Fibroblast of the conjunctiva (primary cell): ENCODE results near the gene NME5.
A peak's percentile ranks its signal among the peaks of the same experiment; 100 is the strongest.
"Not testable (repeated sequence)": the region's sequence is repeated elsewhere in the genome, so short reads cannot be mapped to it uniquely, and the experiment has no call there.

Experiments used
- DNase-seq: peaks from one replicate; pipeline ENCODE4 v3.0.0-alpha.2; 2010; ENCODE audit warnings: low read depth

Gene NME5, protein sequence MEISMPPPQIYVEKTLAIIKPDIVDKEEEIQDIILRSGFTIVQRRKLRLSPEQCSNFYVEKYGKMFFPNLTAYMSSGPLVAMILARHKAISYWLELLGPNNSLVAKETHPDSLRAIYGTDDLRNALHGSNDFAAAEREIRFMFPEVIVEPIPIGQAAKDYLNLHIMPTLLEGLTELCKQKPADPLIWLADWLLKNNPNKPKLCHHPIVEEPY

DNA sequence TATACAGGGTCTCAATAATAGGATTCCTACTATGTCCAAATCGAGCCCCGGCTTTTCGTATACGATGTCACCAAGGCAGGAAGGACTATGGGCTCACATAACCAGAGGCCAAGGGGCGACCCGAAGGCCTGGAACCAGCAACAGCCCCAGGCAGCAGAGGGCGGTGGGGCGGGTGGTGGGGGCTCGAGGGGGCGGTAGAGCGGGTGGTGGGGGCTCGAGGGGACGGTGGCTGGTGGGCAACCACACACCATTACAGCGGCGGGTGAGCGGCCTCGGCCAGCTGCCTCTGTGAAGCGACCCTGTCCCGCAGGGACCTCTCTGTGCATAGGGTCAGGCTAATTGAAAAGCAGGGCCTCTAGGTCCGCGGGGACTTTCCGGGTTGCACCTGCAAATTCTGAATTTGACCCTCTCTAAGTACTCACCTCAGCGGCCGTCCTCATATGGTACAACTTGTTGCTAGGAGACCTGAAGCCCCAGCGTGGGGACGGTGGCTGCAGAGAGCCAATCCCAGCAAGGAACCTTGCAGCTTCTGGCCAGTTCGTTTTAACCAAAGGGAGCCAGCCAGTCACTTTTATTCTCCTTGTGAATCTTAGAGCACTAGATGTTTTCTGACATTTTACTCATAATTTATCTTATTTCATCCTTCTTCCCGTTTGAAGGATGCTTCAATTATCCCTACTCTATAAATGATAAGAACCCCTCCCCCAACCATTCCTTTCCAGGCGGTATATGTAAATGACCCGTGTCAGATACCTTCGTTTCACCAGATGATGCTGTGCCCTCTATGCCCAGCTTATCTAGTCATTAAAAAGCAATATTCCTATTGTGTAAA, at the start of gene NME5:
Gene NME5 (minus strand): TSS at position 480 of the 832 bp plus-strand sequence. CDS start 648 bp downstream, outside the sequence.
- peak; percentile 34 for DNase-seq

DNA sequence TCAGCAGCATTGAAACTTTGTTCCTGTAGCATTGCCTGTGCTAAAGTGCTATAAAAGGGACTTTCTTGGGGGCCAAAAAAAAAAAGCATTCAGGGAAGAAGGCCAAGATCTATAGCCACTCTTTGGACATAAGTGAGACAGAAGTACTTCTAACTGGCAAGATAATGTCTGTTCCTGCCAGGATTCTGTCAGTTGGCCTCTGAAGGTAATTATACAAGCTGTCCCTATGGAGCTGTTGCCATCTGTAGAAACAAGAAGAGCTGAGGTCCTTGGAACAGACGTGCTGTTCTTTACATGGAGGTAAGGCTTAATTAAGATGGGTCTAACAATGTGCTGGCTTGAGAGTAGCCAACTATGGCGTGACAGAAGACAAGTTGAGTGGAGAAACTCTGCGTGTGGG, 49.4 kb upstream of the NME5 start:
- no peak for DNase-seq

DNA sequence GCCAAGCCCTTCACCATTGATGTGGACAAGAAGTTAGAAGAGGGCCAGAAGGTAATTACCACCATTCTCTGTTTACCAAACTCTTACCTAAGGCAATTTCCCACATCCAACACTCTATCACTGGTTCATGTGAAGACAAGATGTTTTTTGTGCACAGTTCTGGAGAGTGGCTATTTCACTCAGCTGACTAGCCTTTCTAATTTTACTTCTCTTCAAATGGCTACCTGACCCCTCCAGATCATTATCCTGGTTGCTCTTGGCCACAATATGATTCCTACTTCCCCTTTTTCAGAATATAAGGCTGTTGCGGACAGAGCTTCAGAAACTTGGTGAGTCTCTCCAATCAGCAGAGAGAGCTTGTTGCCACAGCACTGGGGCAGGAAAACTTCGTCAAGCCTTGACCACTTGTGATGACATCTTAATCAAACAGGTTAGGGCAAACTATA, 46.8 kb upstream of the NME5 start:
- DNase-seq: no peak

DNA sequence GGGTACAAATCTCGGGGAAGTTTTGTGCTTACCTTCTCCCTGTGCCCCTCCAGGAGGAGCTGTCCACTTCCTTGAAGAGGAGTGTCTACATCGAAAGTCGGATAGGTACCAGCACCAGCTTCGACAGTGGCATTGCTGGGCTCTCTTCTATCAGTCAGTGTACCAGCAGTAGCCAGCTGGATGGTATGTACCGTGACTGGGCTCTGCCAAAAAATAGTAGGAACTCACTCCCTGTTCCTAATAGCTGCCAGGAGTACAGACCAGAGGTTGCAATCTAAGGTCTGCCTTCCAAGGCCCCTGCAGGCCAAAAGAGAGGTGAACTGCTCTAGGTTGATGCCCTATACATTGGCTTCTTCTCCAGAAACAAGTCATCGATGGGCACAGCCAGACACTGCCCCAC, 43.6 kb upstream of the NME5 start:
- DNase-seq: no peak

DNA sequence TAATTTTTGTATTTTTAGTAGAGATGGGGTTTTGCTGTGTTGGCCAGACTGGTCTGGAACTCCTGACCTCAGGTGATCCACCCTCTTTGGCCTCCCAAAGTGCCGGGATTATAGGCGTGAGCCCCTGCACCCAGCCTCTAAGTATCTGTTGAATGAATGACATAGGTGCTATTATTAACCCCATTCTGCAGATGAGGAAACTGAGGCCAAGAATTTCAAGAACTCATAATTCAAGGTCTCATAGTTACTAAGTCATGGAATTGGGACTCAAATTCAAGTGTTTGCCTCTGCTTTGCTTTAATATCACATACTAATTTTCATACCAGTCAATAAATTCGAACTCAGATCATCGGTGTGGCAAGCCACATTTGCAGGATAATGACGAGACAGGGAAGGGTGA, 41.6 kb upstream of the NME5 start:
- no peak for DNase-seq

DNA sequence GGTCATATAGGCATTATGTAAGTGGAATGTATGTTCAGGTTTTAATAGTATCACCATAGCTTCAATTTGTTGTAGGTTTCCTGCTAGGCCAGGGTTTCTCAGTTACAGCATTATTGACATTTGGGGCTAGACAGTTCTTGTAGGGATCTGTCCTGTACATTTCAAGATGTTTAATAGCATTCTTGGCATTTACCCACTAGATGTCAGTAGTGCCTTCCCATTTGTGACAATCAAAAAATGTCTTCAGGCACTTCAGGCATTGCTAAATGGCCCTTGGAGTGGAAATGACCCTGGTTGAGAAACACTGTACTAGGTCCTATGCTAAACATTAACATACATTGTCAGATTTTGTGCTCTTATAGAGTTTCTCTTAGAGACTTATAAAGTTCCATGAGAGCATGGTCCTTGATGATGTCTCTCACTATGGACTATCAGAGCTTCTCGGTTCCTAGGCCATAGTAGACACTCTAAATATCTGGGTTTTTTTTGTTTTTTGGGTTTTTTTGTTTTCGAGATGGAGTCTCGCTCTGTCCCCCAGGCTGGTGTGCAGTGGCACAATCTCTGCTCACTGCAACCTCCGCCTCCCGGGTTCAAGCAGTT, 41.1 kb upstream of the NME5 start:
- peak; percentile 53 for DNase-seq

DNA sequence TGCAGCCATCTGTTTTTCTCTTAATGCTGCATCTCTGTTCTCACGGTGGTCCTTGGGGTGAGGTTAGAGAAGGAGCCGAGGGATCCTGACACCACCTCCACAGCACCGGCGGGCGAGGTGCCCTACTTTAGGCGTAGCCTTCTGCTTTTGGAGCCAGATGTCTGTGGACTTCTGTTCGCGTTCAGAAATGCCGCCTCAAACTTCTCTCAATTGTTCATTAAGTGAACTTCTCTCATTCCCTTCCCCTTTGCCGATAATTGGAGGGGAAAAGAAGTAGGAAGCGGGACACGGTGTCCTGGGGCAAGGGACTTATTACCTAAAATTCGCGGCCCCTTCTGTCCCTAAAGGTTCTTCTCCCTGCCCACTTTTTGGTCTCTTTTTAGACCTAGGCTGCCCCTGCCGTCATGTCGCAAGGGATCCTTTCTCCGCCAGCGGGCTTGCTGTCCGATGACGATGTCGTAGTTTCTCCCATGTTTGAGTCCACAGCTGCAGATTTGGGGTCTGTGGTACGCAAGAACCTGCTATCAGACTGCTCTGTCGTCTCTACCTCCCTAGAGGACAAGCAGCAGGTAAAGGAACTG, 40.1 kb upstream of the NME5 start:
- no peak for DNase-seq

DNA sequence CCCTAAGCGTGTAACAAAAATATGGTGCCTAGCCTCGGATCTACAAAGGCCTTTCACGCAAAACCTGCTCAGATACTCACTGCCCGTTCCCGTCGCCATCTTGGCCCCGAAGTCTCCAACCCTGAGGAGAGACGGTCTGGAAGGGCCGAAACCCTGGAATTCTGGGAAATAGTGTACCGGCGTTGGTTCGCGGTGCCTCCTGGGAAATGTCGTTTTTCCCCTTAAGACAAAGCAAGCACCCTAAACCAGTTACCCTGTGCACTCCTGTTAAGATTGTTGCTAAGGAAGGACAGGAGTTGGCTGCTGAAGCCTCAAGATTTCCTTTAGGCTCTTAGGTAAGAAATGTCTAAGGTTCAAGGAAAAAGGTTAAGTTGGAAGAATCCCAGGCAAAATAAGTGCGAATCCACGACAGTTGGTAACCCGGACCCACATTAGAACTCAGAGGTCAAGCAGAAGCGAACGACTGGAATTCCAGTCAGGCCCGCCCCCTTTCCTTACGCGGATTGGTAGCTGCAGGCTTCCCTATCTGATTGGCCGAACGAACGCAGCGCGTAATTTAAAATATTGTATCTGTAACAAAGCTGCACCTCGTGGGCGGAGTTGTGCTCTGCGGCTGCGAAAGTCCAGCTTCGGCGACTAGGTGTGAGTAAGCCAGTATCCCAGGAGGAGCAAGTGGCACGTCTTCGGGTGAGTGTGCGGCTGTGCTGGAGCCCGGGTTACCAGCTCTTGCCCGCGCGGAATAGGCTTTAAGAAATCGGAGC, 39.5 kb upstream of the NME5 start, which contains the start of the genes BRD8 and KIF20A:
Gene BRD8 (minus strand): TSS at position 115 of the 761 bp plus-strand sequence. CDS start 16 bp downstream, at position 99.
Gene KIF20A (plus strand): TSS at position 597 of the 761 bp plus-strand sequence. CDS start 569 bp downstream, outside the sequence.
- peak; percentile 96 for DNase-seq

DNA sequence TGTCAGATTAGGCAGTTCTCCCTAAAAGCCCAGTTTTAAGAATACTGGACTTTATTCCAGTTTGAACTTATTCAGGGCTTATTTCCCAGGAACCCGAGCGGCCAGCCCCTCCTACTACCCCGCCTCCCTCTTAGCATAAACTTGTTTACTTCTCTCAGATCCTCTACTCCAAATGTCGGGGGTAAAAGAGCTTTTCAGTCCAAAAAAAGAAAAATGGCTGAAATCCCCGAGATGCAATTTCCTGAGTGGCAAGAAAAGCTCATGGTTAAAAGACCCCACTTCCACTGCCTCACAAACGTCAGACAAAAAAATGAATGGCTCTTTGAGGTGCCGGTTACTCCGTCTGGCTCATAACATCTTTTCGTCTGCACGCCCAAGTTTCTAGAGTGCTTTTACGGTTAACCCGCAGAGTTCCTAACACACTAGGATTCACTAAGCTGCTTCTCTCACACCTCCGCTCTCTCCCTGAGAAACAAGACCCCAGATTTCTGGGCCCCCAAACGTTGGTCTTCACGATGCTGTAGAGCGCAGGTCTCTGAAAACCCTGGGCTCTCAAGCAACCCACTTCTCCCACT, 38.8 kb upstream of the NME5 start:
- peak; percentile 14 for DNase-seq

DNA sequence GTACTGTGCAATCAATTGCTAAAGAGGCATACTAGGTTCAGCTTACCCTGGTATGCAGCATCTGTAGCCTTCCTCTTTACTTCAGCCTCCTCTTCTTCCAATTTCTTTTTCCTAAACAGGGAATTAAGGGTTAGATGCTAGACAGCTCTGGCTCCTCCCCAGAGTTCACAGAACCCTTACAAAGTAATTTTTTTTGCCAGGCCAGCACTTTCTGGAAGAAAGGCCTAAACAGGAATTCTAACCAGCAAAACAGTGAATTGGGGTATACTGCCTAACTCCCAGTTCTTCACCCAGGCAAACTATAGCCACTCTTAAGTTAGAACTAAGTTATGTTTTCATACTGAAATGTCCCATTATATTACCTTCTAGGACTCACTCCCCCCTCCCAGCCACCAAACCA, 31.1 kb upstream of the NME5 start:
- DNase-seq: no peak

DNA sequence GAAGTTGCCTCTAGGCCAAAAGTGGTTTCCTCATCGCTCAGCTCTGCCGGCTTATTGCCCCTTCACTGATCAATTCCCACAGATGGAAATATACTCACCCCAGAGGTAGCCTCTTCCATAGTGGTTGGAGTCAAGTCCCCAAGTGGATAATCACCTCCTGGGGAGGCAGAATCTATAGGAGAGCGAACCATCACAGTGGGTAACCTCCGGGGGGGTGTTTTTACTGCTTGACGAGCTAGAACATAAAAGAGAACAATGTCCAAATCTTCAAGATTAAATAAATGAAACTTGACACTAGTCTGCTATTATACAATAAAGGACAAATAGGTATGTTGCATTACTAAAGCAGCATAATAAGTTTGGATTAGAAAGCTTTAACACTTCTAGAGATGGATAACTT, 29.9 kb upstream of the NME5 start:
- no peak for DNase-seq

DNA sequence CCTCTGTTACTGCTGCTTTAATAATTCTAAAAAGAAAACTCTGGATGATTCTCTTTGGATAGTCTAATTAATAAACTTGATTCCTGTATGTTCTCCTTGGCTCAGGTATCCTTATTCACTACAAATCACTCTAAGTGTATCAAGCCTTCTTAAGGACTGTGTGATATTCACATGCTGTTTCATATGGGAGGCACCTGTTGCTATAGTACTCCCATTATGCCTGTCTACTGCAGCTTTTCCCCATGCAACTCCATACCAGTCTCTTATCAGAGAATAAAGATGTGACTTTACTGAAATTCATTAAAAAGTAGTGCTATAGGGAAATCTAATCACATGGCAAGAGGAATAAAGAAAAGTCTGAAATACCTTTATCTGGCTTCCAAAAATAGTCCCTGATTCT, 24.5 kb upstream of the NME5 start:
- DNase-seq: no peak

DNA sequence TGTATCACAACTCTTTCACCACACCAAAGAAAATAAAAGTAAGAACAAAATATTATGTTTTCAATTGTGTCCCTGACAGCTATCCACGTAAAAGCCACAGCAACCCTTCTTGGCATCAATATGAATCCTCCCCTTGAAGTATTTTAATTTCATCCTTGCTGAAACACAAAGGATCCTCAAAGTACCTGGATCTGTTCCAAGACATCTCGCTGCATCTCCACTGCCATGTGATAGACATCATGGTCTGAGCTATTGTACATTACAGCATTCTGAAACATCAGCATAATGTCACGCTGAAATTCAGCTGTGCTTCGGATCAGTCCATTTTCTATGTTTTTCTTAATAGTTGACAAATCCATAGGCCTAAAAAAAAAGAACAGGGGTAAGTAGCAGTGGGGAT, 21.5 kb upstream of the NME5 start:
- no peak for DNase-seq

DNA sequence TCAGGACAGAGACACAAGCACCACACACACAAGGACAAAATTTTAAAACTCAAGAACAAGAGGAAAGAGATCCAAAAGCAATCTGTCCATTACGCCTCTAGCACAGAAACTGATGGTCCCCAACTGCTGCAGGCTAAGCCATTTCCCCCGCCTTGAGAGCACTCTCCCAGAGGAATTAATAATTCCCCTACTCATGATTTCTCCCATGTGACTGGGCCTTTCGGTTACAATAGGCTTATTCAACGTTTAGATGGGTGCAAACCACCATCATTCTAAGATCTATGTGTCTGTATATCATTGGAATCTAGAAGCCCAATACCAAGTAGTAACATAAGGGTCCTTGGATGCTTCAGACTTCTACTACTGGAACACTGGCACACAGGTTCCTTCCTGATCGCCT, 20.4 kb upstream of the NME5 start:
- DNase-seq: no peak

DNA sequence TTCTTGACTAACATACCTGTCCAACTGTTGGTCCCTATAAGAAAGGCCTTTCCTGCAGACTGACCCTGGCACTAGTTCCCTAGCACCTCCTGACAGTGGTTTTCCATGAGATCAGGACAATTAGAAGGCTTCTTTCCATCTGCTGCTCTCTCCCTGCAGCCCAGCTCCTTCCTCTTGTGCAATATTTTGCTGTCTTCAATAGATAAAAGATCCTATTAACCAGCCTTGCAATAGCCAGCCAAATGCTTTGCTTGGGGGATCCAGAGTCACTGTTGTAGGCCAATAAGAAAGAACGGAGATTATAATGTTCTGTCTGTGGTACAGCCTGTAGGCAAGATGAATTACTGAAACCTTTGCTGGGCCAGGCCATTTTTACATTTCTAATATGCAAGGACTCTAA, 18.4 kb upstream of the NME5 start:
- DNase-seq: no peak

DNA sequence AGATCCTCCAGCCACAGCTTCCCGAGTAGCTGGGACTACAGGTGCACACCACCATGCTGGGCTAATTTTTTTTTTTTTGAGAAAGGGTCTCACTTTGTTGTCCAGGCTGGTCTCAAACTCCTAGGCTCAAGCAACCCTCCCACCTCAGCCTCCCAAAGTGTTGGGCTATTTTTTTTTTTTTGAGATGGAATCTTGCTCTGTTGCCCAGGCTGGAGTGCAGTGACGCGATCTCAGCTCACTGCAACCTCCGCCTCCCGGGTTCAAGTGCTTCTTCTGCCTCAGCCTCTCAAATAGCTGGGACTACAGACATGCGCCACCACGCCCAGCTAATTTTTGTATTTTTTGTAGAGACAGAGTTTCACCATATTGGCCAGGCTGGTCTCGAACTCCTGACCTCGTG, 16.7 kb upstream of the NME5 start:
- DNase-seq: not testable (repeated sequence)

DNA sequence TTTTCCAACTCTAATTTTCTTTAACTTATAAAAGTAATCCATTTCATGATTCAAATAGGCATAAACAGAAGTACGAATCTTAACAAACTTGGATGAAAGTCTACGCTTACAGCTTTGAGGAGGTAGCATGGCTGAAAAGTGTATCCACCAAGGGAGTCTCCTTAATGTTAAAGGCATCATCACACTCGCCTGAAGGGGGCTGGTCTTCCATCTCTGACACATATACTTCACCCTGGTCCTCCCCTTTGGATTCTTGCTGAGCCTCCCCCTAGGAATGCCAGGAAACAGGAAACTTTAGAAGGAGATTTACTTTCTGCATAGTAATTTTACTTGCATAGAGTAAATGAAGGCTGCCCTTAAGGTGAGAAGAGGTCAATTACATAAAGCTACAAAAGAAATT, 10.3 kb upstream of the NME5 start:
- DNase-seq: no peak

DNA sequence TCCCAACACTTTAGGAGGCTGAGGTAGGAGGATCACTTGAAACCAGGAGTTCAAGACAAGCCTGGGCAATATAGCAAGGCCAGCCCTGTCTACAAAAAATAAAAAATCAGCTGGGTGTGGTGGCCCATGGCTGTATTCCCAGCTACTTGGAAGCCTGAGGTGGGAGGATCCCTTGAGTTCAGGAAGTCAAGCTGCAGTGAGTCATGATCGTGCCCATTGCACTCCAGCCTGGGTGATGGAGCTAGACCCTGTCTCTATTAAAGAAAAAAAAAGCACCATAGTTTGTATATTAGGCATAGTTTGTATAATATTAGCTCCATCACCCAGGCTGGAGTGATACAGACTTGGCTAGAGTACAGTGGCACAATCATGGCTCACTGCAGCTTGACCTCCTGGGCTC, 9.6 kb upstream of the NME5 start:
- peak; percentile 85 for DNase-seq

DNA sequence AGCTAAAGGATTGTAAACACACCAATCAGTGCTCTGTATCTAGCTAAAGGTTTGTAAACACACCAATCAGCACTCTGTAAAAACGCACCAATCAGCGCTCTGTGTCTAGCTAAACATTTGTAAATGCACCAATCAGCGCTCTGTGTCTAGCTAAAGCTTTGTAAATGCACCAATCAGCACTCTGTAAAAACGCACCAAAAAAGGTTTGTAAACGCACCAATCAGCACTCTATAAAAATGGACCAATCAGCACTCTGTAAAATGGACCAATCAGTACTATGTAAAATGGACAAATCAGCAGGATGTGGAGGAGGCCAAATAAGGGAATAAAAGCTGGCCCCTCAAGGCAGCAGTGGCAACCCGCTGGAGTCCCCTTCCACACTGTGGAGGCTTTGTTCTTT, 4.3 kb upstream of the NME5 start:
- not testable (repeated sequence) for DNase-seq

DNA sequence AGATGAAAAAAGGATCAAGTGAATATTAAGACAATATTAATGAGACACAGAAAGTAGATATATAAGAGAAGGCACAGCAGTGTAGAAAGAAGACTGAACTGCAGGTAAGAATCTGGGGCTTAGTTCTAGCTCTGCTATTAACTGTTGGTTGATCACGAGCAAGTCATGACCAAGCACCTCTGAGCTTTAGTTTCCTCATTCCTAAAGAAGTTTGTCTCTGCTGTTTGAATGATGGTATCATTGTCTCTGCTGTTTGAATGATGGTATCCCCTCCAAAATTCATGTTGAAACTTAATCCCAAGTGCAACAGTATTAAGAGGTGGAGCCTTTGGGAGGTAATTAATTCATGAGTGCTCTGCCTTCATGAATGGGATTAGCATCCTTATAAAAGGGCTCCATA, 2.5 kb upstream of the NME5 start:
- DNase-seq: no peak

DNA sequence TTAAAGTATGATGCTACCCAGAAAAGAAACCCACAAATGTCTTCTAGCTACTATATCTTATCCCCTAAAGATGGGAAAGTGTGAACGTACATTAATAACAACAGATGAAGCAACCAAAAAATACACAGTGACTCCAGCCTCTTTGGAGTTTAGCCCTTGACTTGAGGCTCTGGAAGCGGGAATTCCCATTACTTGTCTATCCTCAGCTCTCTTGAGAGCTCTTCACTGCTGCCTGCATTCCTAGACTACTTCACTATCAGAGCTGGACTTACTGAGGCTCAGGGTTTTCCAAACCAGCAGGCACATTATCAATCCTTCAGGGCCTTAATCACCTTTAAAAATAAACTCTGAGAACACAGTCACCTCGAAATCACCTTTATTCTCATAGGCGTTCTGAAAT, 1.0 kb upstream of the NME5 start:
- DNase-seq: no peak

DNA sequence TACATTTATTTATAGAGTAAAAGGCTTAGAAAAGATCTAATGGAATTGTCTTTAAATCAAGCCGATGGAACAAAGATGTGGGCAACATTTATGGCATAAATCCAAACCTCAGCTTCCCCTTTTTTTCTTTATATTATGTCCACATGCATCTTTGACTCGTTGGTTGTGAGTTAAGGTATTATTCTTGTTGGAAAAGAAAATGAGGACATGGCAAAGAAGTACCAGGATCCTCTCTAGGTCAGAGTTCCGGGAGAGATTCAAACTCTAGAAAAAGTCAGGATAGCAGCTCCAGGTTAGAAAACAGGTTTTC, 508 bp upstream of the NME5 start:
- no peak for DNase-seq
